ENCODE measurements around the gene SPINK14.

SPINK14 gene

GRCh38 chr5:148193202-148193601 lies 24.9 kb downstream of the SPINK14 start:
- no peaks in the 10 kb centered on the region for H3K27me3 ChIP-seq (ENCODE audit: insufficient read depth, low read depth)
- no peak overlapping the region for H3K4me3 ChIP-seq (IDR thresholded peaks at IDR 0.05; ENCODE audit: insufficient read depth, low read depth, low read length)
- TF ChIP-seq CTCF (conservative IDR thresholded peaks at IDR 0.05; ENCODE audit: low read depth, low read length), result no peak
- H3K27ac ChIP-seq, result no peak overlapping the region
- H3K4me2 ChIP-seq, result no peak overlapping the region
- H3K79me2 ChIP-seq (ENCODE audit: insufficient read depth, low read depth), result no peaks in the 10 kb centered on the region
- no peaks in the 10 kb centered on the region for H3K4me1 ChIP-seq (ENCODE audit: low read depth, poor library complexity, severe bottlenecking)
- H3K36me3 ChIP-seq (ENCODE audit: insufficient read depth), result no peaks in the 10 kb centered on the region
- no peaks in the 10 kb centered on the region for H4K20me1 ChIP-seq (ENCODE audit: insufficient read depth)
- no peak overlapping the region for H3K9ac ChIP-seq
- H2AFZ ChIP-seq (ENCODE audit: low read depth), result no peak overlapping the region

- Histone ChIP-seq H3K4me2 (no peak overlapping the region), H3K36me3 (ENCODE audit: insufficient read depth) (no peaks in the 10 kb centered on the region), H2AFZ (ENCODE audit: low read depth) (no peak overlapping the region), H3K9ac (no peak overlapping the region), H3K79me2 (ENCODE audit: insufficient read depth, low read depth) (no peaks in the 10 kb centered on the region), H3K4me3 (IDR thresholded peaks at IDR 0.05; ENCODE audit: insufficient read depth, low read depth, low read length) (no peak overlapping the region), H3K27ac (no peak overlapping the region), H3K4me1 (ENCODE audit: low read depth, poor library complexity, severe bottlenecking) (no peaks in the 10 kb centered on the region), H4K20me1 (ENCODE audit: insufficient read depth) (no peaks in the 10 kb centered on the region), H3K27me3 (ENCODE audit: insufficient read depth, low read depth) (no peaks in the 10 kb centered on the region)
- TF ChIP-seq CTCF (conservative IDR thresholded peaks at IDR 0.05; ENCODE audit: low read depth, low read length), result no peak
These were observed 32.8 kb downstream of the SPINK14 start for GRCh38 chr5:148201151-148201550.

GRCh38 chr5:148202531-148203203 lies 34.3 kb downstream of the SPINK14 start, which contains the start of gene SPINK6:
Gene SPINK6 (plus strand): TSS chr5:148203042. CDS start chr5:148203097, 55 bp downstream.
- Histone ChIP-seq H3K9ac (no peak within 1 kb of the TSS), H3K27ac (no peak within 1 kb of the TSS), H2AFZ (ENCODE audit: low read depth) (no peak within 1 kb of the TSS), H3K4me2 (no peak within 1 kb of the TSS), H3K27me3 (ENCODE audit: insufficient read depth, low read depth) (no peaks in the 10 kb centered on the region), H3K79me2 (ENCODE audit: insufficient read depth, low read depth) (no peaks in the 10 kb centered on the region), H4K20me1 (ENCODE audit: insufficient read depth) (no peaks in the 10 kb centered on the region), H3K4me1 (ENCODE audit: low read depth, poor library complexity, severe bottlenecking) (no peaks in the 10 kb centered on the region), H3K4me3 (IDR thresholded peaks at IDR 0.05; ENCODE audit: insufficient read depth, low read depth, low read length) (no peak within 1 kb of the TSS), H3K36me3 (ENCODE audit: insufficient read depth) (no peaks in the 10 kb centered on the region)
- no peak for TF ChIP-seq CTCF (conservative IDR thresholded peaks at IDR 0.05; ENCODE audit: low read depth, low read length)

- TF ChIP-seq CTCF (conservative IDR thresholded peaks at IDR 0.05; ENCODE audit: low read depth, low read length), result no peak
- H3K4me2 ChIP-seq, result no peak overlapping the region
These were observed 36.9 kb downstream of the SPINK14 start for GRCh38 chr5:148205044-148205806.

More at GRCh38 chr5:148205044-148205806, 36.9 kb downstream of the SPINK14 start:
- Histone ChIP-seq H3K36me3 (ENCODE audit: insufficient read depth) (no peaks in the 10 kb centered on the region), H3K79me2 (ENCODE audit: insufficient read depth, low read depth) (no peaks in the 10 kb centered on the region), H2AFZ (ENCODE audit: low read depth) (no peak overlapping the region), H4K20me1 (ENCODE audit: insufficient read depth) (no peaks in the 10 kb centered on the region), H3K27me3 (ENCODE audit: insufficient read depth, low read depth) (no peaks in the 10 kb centered on the region), H3K4me3 (IDR thresholded peaks at IDR 0.05; ENCODE audit: insufficient read depth, low read depth, low read length) (no peak overlapping the region), H3K9ac (no peak overlapping the region), H3K27ac (no peak overlapping the region), H3K4me1 (ENCODE audit: low read depth, poor library complexity, severe bottlenecking) (no peaks in the 10 kb centered on the region)

All from KMS-11 (cell line).